HEK293 (cell line): Measurements from ENCODE around the gene DOCK1.

Experiments
- CTCF ChIA-PET: fragments of 350-600 bp; formaldehyde crosslinking; extraction: SDS; loops from one replicate; lab custom pipeline; 2021; ENCODE audit warnings: antibody characterized with exemption; lab: Yijun Ruan, JAX
- POLR2A ChIA-PET: fragments of 300-600 bp; formaldehyde crosslinking; extraction: SDS; loops from one replicate; lab custom pipeline; 2020; ENCODE audit warnings: antibody characterized with exemption, inconsistent platforms; lab: Yijun Ruan, JAX
- H3K27ac ChIP-seq: fragments of 200-500 bp; sonication (Bioruptor generic); 2 replicates; pipeline ENCODE4 v1.5.1; 2014; ENCODE audit warnings: low read depth, low read length, control low read depth, inconsistent platforms; ENCODE audit errors: extremely low read depth
- H3K36me3 ChIP-seq, 2 experiments: fragments of 200-500 bp in 1 of 2; sonication (Bioruptor generic) in 1 of 2; 1 replicate in 1 of 2; 2 replicates in 1 of 2; pipeline ENCODE4 v1.5.1; 2014 to 2017; ENCODE audit warnings: inconsistent platforms in 2 of 2, low read length in 2 of 2; ENCODE audit not compliant: control insufficient read depth in 2 of 2, insufficient read depth in 1 of 2
- H3K4me1 ChIP-seq: fragments of 200-500 bp; sonication (Bioruptor generic); 2 replicates; pipeline ENCODE4 v1.5.1; 2014; ENCODE audit warnings: mild to moderate bottlenecking, low read length, inconsistent platforms; ENCODE audit not compliant: control insufficient read depth, insufficient read depth
- H3K4me3 ChIP-seq: 2 replicates; pipeline ENCODE4 v1.5.1; 2011; ENCODE audit warnings: low read depth, mild to moderate bottlenecking, control low read depth, low read length, moderate library complexity
- H3K9me3 ChIP-seq: fragments of 200-500 bp; sonication (Bioruptor generic); 2 replicates; pipeline ENCODE4 v1.5.1; 2014; ENCODE audit warnings: low read depth, low read length, inconsistent platforms; ENCODE audit not compliant: control insufficient read depth, insufficient read depth
- BCL11A ChIP-seq: fragments of 450-650 bp; formaldehyde crosslinking; IDR thresholded peaks from 2 replicates; pipeline ENCODE4 v1.5.1; 2016; ENCODE audit warnings: low read depth, missing biosample characterization, missing genetic modification characterization
- BCL11B ChIP-seq: fragments of 450-650 bp; formaldehyde crosslinking; IDR thresholded peaks from 2 replicates; pipeline ENCODE4 v1.5.1; 2016; ENCODE audit warnings: low read depth, missing biosample characterization, missing genetic modification characterization
- GLI4 ChIP-seq: fragments of 450-650 bp; formaldehyde crosslinking; IDR thresholded peaks from 2 replicates; pipeline ENCODE4 v1.5.1; 2016; ENCODE audit warnings: missing biosample characterization, missing genetic modification characterization
- GLIS1 ChIP-seq: fragments of 450-650 bp; formaldehyde crosslinking; IDR thresholded peaks from 2 replicates; pipeline ENCODE4 v1.5.1; 2016; ENCODE audit warnings: missing biosample characterization, missing genetic modification characterization
- HOXD13 ChIP-seq: sonication (generic); formaldehyde crosslinking; IDR thresholded peaks from 2 replicates; pipeline ENCODE4 v1.8.0; 2022; ENCODE audit warnings: missing genetic modification reagents, borderline replicate concordance
- IKZF3 ChIP-seq: fragments of 450-650 bp; IDR thresholded peaks from 2 replicates; pipeline ENCODE4 v1.5.0; 2018; ENCODE audit warnings: missing biosample characterization, mild to moderate bottlenecking, missing genetic modification characterization, moderate library complexity
- KLF7 ChIP-seq: fragments of 450-650 bp; formaldehyde crosslinking; IDR thresholded peaks from 2 replicates; pipeline ENCODE4 v1.5.1; 2016; ENCODE audit warnings: missing biosample characterization, missing genetic modification characterization, borderline replicate concordance
- KLF8 ChIP-seq: fragments of 450-650 bp; formaldehyde crosslinking; IDR thresholded peaks from 2 replicates; pipeline ENCODE4 v1.5.1; 2016; ENCODE audit warnings: missing biosample characterization, missing genetic modification characterization
- MZF1 ChIP-seq: fragments of 450-650 bp; formaldehyde crosslinking; IDR thresholded peaks from 2 replicates; pipeline ENCODE4 v1.5.1; 2017; ENCODE audit warnings: missing biosample characterization, missing genetic modification characterization, borderline replicate concordance
- RBAK ChIP-seq: fragments of 450-650 bp; formaldehyde crosslinking; IDR thresholded peaks from 2 replicates; pipeline ENCODE4 v1.5.1; 2016; ENCODE audit warnings: missing biosample characterization, missing genetic modification characterization
- SP2 ChIP-seq: fragments of 450-650 bp; formaldehyde crosslinking; IDR thresholded peaks from 2 replicates; pipeline ENCODE4 v1.5.1; 2016; ENCODE audit warnings: missing biosample characterization, missing genetic modification characterization
- TRIM28 ChIP-seq: IDR thresholded peaks from 2 replicates; pipeline ENCODE4 v1.6.1; 2011; ENCODE audit warnings: low read length, control low read depth, borderline replicate concordance
- YY1 ChIP-seq: fragments of 450-650 bp; formaldehyde crosslinking; IDR thresholded peaks from 2 replicates; pipeline ENCODE4 v1.5.1; 2018; ENCODE audit warnings: missing biosample characterization, missing genetic modification characterization
- ZBTB21 ChIP-seq: fragments of 450-650 bp; formaldehyde crosslinking; IDR thresholded peaks from 2 replicates; pipeline ENCODE4 v1.5.1; 2017; ENCODE audit warnings: missing biosample characterization, missing genetic modification characterization
- ZNF155 ChIP-seq: fragments of 450-650 bp; formaldehyde crosslinking; IDR thresholded peaks from 2 replicates; pipeline ENCODE4 v1.5.1; 2016; ENCODE audit warnings: missing biosample characterization, missing genetic modification characterization
- ZNF184 ChIP-seq: fragments of 450-650 bp; IDR thresholded peaks from 2 replicates; pipeline ENCODE4 v1.5.1; 2018; ENCODE audit warnings: missing biosample characterization, mild to moderate bottlenecking, missing genetic modification characterization
- ZNF19 ChIP-seq: fragments of 450-650 bp; formaldehyde crosslinking; IDR thresholded peaks from 2 replicates; pipeline ENCODE4; 2016; ENCODE audit warnings: missing biosample characterization, missing genetic modification characterization, low read depth
- ZNF223 ChIP-seq: fragments of 450-650 bp; formaldehyde crosslinking; IDR thresholded peaks from 2 replicates; pipeline ENCODE4 v1.5.1; 2016; ENCODE audit warnings: missing biosample characterization, missing genetic modification characterization
- ZNF239 ChIP-seq: fragments of 450-650 bp; formaldehyde crosslinking; IDR thresholded peaks from 2 replicates; pipeline ENCODE4 v1.5.1; 2016; ENCODE audit warnings: missing biosample characterization, missing genetic modification characterization
- ZNF391 ChIP-seq: fragments of 450-650 bp; formaldehyde crosslinking; IDR thresholded peaks from 2 replicates; pipeline ENCODE4 v1.5.1; 2016; ENCODE audit warnings: low read depth, missing biosample characterization, missing genetic modification characterization, borderline replicate concordance
- ZNF404 ChIP-seq: fragments of 450-650 bp; formaldehyde crosslinking; IDR thresholded peaks from 2 replicates; pipeline ENCODE4 v1.5.1; 2017; ENCODE audit warnings: missing biosample characterization, missing genetic modification characterization
- ZNF423 ChIP-seq: fragments of 450-650 bp; formaldehyde crosslinking; IDR thresholded peaks from 2 replicates; pipeline ENCODE4 v1.5.1; 2016; ENCODE audit warnings: missing biosample characterization, missing genetic modification characterization
- ZNF548 ChIP-seq: fragments of 450-650 bp; formaldehyde crosslinking; IDR thresholded peaks from 2 replicates; pipeline ENCODE4 v1.5.1; 2016; ENCODE audit warnings: missing biosample characterization, missing genetic modification characterization
- ZNF561 ChIP-seq: fragments of 450-650 bp; IDR thresholded peaks from 2 replicates; pipeline ENCODE4 v1.5.1; 2018; ENCODE audit warnings: missing biosample characterization, missing genetic modification characterization, borderline replicate concordance
- ZNF626 ChIP-seq: fragments of 450-650 bp; sonication (Bioruptor Pico); formaldehyde crosslinking; IDR thresholded peaks from 2 replicates; pipeline ENCODE4 v1.5.1; 2018; ENCODE audit warnings: missing biosample characterization, missing genetic modification characterization, inconsistent platforms
- ZNF660 ChIP-seq: fragments of 450-650 bp; IDR thresholded peaks from 2 replicates; pipeline ENCODE4 v1.5.1; 2018; ENCODE audit warnings: missing biosample characterization, mild to moderate bottlenecking, missing genetic modification characterization
- ZNF664 ChIP-seq: fragments of 450-650 bp; formaldehyde crosslinking; IDR thresholded peaks from 2 replicates; pipeline ENCODE4 v1.5.1; 2016; ENCODE audit warnings: missing biosample characterization, missing genetic modification characterization
- ZNF677 ChIP-seq: fragments of 450-650 bp; IDR thresholded peaks from 2 replicates; pipeline ENCODE4 v1.5.0; 2018; ENCODE audit warnings: missing biosample characterization, mild to moderate bottlenecking, missing genetic modification characterization, moderate library complexity
- TF ChIP-seq, protein P1 (sequence below): fragments of 450-650 bp; formaldehyde crosslinking; IDR thresholded peaks from 2 replicates; pipeline ENCODE4 v1.5.1; 2016; ENCODE audit warnings: missing biosample characterization, missing genetic modification characterization
- TF ChIP-seq, protein P2 (sequence below): fragments of 450-650 bp; formaldehyde crosslinking; IDR thresholded peaks from 2 replicates; pipeline ENCODE4 v1.5.1; 2016; ENCODE audit warnings: missing biosample characterization, missing genetic modification characterization
- TF ChIP-seq, protein P3 (sequence below): sonication (generic); formaldehyde crosslinking; IDR thresholded peaks from 2 replicates; pipeline ENCODE4 v1.8.1; 2022; ENCODE audit warnings: mild to moderate bottlenecking, moderate library complexity, missing genetic modification reagents
- TF ChIP-seq, protein P4 (sequence below): fragments of 450-650 bp; IDR thresholded peaks from 2 replicates; pipeline ENCODE4 v1.5.1; 2018; ENCODE audit warnings: missing biosample characterization, mild to moderate bottlenecking, missing genetic modification characterization

The DOCK1 gene

DNA sequence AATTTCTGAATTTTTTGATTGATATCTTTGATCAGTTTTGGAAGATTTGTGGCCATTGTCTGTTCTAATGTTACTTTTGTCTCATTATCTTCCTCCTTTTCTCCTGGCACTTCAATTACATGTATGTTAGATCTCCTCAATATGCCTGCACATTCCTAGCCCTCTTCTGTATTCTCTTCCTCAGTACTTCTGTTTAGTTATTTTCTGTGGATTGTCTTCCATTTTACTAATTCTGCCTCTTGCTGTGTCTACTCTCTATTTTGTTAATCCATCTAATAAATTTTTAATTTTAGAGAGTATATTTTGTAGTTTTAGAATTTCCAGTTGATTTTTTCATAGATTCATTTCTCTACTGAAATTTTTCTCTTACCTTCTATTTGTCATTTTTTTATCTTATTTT lies 154.1 kb downstream of the DOCK1 start:
- no peak for TF ChIP-seq ZNF239 (tag by site-specific recombination)
- no peak for TF ChIP-seq ZNF664
- TF ChIP-seq ZNF626 (tag by site-specific recombination), result no peak
- TF ChIP-seq ZNF223 (tag by site-specific recombination), result no peak
- no peak for TF ChIP-seq KLF8 (tag by site-specific recombination)
- no peak for TF ChIP-seq HOXD13 (CRISPR knock-in tag)
- no peak for TF ChIP-seq ZNF155 (tag by site-specific recombination)
- no peak for TF ChIP-seq MZF1 (tag by site-specific recombination)
- no peak for TF ChIP-seq IKZF3 (tag by site-specific recombination)
- no peak for TF ChIP-seq GLI4
- TF ChIP-seq BCL11A (tag by site-specific recombination), result no peak
- TF ChIP-seq ZNF391 (tag by site-specific recombination), result no peak
- TF ChIP-seq ZNF561 (tag by site-specific recombination), result no peak
- no peak for TF ChIP-seq ZNF404 (tag by site-specific recombination)
- TF ChIP-seq ZBTB21, result no peak
- TF ChIP-seq ZNF19, result no peak
- Histone ChIP-seq H3K36me3 (peaks cover 0 to 21% of the 10 kb centered on the region in 2 experiments; a peak in 1 of 3 replicates), H3K27ac (no peak overlapping the region), H3K4me3 (no peak overlapping the region), H3K4me1 (no peaks in the 10 kb centered on the region), H3K9me3 (no peaks in the 10 kb centered on the region)
- CTCF ChIA-PET, result no interaction called here
- POLR2A ChIA-PET, result no interaction called here

DNA sequence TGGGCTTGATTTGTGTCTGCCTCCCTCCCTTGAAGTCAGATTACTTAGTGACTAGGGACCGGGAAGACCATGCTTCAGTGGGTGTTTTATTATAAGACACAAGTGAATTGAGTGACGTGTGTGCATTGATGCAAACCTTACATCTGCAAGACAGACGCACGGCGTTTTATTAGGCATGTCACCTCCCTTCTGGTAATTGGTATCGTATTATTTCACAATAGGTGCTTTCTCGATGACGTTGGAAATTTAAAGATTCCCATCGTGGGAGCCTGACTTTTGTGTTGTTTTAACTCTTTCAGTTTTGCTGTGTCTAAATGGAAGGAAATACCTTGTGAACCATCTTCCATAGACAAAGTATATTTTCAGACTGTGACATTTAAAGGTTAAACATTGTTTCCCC lies 158.5 kb downstream of the DOCK1 start:
- Histone ChIP-seq H3K9me3 (no peaks in the 10 kb centered on the region), H3K4me3 (no peak overlapping the region), H3K36me3 (peaks cover 0 to 28% of the 10 kb centered on the region in 2 experiments; a peak in 1 of 3 replicates), H3K27ac (no peak overlapping the region), H3K4me1 (no peaks in the 10 kb centered on the region)
- CTCF ChIA-PET, result no interaction called here
- POLR2A ChIA-PET, result no interaction called here
- TF ChIP-seq RBAK (tag by site-specific recombination) (no peak), ZNF423 (no peak), ZNF548 (tag by site-specific recombination) (no peak), ZNF660 (tag by site-specific recombination) (no peak), BCL11B (tag by site-specific recombination) (no peak), ZBTB21 (no peak), GLIS1 (tag by site-specific recombination) (no peak), YY1 (tag by site-specific recombination) (no peak), TRIM28 (no peak), SP2 (no peak), KLF7 (tag by site-specific recombination) (no peak), ZNF677 (no peak), ZNF184 (tag by site-specific recombination) (no peak)
- TF ChIP-seq, protein P1, sequence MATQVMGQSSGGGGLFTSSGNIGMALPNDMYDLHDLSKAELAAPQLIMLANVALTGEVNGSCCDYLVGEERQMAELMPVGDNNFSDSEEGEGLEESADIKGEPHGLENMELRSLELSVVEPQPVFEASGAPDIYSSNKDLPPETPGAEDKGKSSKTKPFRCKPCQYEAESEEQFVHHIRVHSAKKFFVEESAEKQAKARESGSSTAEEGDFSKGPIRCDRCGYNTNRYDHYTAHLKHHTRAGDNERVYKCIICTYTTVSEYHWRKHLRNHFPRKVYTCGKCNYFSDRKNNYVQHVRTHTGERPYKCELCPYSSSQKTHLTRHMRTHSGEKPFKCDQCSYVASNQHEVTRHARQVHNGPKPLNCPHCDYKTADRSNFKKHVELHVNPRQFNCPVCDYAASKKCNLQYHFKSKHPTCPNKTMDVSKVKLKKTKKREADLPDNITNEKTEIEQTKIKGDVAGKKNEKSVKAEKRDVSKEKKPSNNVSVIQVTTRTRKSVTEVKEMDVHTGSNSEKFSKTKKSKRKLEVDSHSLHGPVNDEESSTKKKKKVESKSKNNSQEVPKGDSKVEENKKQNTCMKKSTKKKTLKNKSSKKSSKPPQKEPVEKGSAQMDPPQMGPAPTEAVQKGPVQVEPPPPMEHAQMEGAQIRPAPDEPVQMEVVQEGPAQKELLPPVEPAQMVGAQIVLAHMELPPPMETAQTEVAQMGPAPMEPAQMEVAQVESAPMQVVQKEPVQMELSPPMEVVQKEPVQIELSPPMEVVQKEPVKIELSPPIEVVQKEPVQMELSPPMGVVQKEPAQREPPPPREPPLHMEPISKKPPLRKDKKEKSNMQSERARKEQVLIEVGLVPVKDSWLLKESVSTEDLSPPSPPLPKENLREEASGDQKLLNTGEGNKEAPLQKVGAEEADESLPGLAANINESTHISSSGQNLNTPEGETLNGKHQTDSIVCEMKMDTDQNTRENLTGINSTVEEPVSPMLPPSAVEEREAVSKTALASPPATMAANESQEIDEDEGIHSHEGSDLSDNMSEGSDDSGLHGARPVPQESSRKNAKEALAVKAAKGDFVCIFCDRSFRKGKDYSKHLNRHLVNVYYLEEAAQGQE, result no peak
- TF ChIP-seq, protein P2, sequence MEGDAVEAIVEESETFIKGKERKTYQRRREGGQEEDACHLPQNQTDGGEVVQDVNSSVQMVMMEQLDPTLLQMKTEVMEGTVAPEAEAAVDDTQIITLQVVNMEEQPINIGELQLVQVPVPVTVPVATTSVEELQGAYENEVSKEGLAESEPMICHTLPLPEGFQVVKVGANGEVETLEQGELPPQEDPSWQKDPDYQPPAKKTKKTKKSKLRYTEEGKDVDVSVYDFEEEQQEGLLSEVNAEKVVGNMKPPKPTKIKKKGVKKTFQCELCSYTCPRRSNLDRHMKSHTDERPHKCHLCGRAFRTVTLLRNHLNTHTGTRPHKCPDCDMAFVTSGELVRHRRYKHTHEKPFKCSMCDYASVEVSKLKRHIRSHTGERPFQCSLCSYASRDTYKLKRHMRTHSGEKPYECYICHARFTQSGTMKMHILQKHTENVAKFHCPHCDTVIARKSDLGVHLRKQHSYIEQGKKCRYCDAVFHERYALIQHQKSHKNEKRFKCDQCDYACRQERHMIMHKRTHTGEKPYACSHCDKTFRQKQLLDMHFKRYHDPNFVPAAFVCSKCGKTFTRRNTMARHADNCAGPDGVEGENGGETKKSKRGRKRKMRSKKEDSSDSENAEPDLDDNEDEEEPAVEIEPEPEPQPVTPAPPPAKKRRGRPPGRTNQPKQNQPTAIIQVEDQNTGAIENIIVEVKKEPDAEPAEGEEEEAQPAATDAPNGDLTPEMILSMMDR, result no peak
- TF ChIP-seq, protein P3, sequence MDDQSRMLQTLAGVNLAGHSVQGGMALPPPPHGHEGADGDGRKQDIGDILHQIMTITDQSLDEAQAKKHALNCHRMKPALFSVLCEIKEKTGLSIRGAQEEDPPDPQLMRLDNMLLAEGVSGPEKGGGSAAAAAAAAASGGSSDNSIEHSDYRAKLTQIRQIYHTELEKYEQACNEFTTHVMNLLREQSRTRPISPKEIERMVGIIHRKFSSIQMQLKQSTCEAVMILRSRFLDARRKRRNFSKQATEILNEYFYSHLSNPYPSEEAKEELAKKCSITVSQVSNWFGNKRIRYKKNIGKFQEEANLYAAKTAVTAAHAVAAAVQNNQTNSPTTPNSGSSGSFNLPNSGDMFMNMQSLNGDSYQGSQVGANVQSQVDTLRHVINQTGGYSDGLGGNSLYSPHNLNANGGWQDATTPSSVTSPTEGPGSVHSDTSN (CRISPR knock-in tag), result no peak
- TF ChIP-seq, protein P4, sequence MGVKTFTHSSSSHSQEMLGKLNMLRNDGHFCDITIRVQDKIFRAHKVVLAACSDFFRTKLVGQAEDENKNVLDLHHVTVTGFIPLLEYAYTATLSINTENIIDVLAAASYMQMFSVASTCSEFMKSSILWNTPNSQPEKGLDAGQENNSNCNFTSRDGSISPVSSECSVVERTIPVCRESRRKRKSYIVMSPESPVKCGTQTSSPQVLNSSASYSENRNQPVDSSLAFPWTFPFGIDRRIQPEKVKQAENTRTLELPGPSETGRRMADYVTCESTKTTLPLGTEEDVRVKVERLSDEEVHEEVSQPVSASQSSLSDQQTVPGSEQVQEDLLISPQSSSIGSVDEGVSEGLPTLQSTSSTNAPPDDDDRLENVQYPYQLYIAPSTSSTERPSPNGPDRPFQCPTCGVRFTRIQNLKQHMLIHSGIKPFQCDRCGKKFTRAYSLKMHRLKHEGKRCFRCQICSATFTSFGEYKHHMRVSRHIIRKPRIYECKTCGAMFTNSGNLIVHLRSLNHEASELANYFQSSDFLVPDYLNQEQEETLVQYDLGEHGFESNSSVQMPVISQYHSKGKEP, result no peak
